ENCODE data around the gene NR2C2.
A peak's percentile ranks its signal among the peaks of the same experiment; 100 is the strongest.

The NR2C2 gene

GRCh38 chr3:14947886-14948608 is 664 bp downstream of the NR2C2 start:
- TF ChIP-seq POLR2AphosphoS5 (IDR thresholded peaks at IDR 0.05; ENCODE audit: low read depth, low read length), result 0 out of 2 replicates have a peak, but pooled peaks have one; percentile 35
- no peak for TF ChIP-seq FOXP2 (optimal IDR thresholded peaks at IDR 0.05; ENCODE audit: borderline replicate concordance, extremely low read depth, extremely low read length, insufficient read depth)
- no peak for TF ChIP-seq SIN3A (IDR thresholded peaks at IDR 0.05; ENCODE audit: borderline replicate concordance, insufficient read depth, low read length)
- no peak for TF ChIP-seq REST (IDR thresholded peaks at IDR 0.05; ENCODE audit: insufficient read depth in 1 of 2, low read depth in 2 of 2, low read length in 2 of 2)
- TF ChIP-seq TAF1 (IDR thresholded peaks at IDR 0.05; ENCODE audit: borderline replicate concordance, insufficient read depth, low read length), result peak; percentile 54; the same call in 1 of the 2 replicates

- TF ChIP-seq TAF1 (IDR thresholded peaks at IDR 0.05; ENCODE audit: borderline replicate concordance, insufficient read depth, low read length) (no peak), POLR2AphosphoS5 (IDR thresholded peaks at IDR 0.05; ENCODE audit: low read depth, low read length) (no peak), FOXP2 (optimal IDR thresholded peaks at IDR 0.05; ENCODE audit: borderline replicate concordance, extremely low read depth, extremely low read length, insufficient read depth) (no peak), REST (IDR thresholded peaks at IDR 0.05; ENCODE audit: insufficient read depth in 1 of 2, low read depth in 2 of 2, low read length in 2 of 2) (no peak), SIN3A (IDR thresholded peaks at IDR 0.05; ENCODE audit: borderline replicate concordance, insufficient read depth, low read length) (no peak)
Observed at GRCh38 chr3:14948609-14949038, 1.2 kb downstream of the NR2C2 start.

DNA sequence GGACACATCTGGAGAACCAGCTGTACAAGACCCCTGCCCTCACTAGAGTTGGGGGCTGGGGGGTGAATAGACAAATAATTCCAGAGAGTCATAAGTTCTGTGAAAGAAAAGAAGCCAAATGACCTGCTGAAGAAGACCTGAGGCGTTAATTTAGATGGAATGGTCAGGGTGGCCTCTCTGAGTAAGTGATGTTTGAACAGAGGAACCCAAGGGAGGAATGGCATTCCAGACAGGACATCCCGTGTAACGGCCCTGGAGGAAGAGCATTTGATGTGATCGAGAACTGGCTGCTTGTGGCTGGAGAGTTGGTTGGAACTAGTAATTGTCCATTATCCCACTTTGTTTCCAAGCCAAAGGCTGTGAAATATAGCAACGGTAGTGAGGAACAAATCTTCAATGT is 1.7 kb downstream of the NR2C2 start:
- TF ChIP-seq FOXP2 (optimal IDR thresholded peaks at IDR 0.05; ENCODE audit: borderline replicate concordance, extremely low read depth, extremely low read length, insufficient read depth) (no peak), TAF1 (IDR thresholded peaks at IDR 0.05; ENCODE audit: borderline replicate concordance, insufficient read depth, low read length) (no peak), POLR2AphosphoS5 (IDR thresholded peaks at IDR 0.05; ENCODE audit: low read depth, low read length) (no peak), SIN3A (IDR thresholded peaks at IDR 0.05; ENCODE audit: borderline replicate concordance, insufficient read depth, low read length) (no peak)

GRCh38 chr3:14950274-14950673 is 2.9 kb downstream of the NR2C2 start:
- TF ChIP-seq POLR2AphosphoS5 (IDR thresholded peaks at IDR 0.05; ENCODE audit: low read depth, low read length), result no peak
- no peak for TF ChIP-seq FOXP2 (optimal IDR thresholded peaks at IDR 0.05; ENCODE audit: borderline replicate concordance, extremely low read depth, extremely low read length, insufficient read depth)
- no peak for TF ChIP-seq REST (IDR thresholded peaks at IDR 0.05; ENCODE audit: insufficient read depth in 1 of 2, low read depth in 2 of 2, low read length in 2 of 2)
- no peak for TF ChIP-seq SIN3A (IDR thresholded peaks at IDR 0.05; ENCODE audit: borderline replicate concordance, insufficient read depth, low read length)
- no peak for TF ChIP-seq TAF1 (IDR thresholded peaks at IDR 0.05; ENCODE audit: borderline replicate concordance, insufficient read depth, low read length)

GRCh38 chr3:14957153-14957552 is 9.8 kb downstream of the NR2C2 start:
- no peak for TF ChIP-seq POLR2AphosphoS5 (IDR thresholded peaks at IDR 0.05; ENCODE audit: low read depth, low read length)
- no peak for TF ChIP-seq FOXP2 (optimal IDR thresholded peaks at IDR 0.05; ENCODE audit: borderline replicate concordance, extremely low read depth, extremely low read length, insufficient read depth)
- no peak for TF ChIP-seq REST (IDR thresholded peaks at IDR 0.05; ENCODE audit: insufficient read depth in 1 of 2, low read depth in 2 of 2, low read length in 2 of 2)
- TF ChIP-seq SIN3A (IDR thresholded peaks at IDR 0.05; ENCODE audit: borderline replicate concordance, insufficient read depth, low read length), result no peak
- no peak for TF ChIP-seq TAF1 (IDR thresholded peaks at IDR 0.05; ENCODE audit: borderline replicate concordance, insufficient read depth, low read length)
